ENCODE measurements around the gene DRD2.

DRD2 gene

GRCh38 chr11:113481672-113482071 lies 6.5 kb upstream of the DRD2 start:
- no peak for DNase-seq

- DNase-seq = no peak
These were observed 6.0 kb upstream of the DRD2 start for GRCh38 chr11:113481226-113481625.

- no peak for DNase-seq
These were observed 2.1 kb upstream of the DRD2 start for GRCh38 chr11:113477321-113477720.

- no peak for DNase-seq
These were observed 1.4 kb upstream of the DRD2 start for GRCh38 chr11:113476553-113476952.

GRCh38 chr11:113474362-113475159 lies 637 bp downstream of the DRD2 start:
- peak; percentile 79 for DNase-seq

- no peak for DNase-seq
These were observed 1.2 kb downstream of the DRD2 start for GRCh38 chr11:113473983-113474361.

GRCh38 chr11:113472471-113472870 lies 2.7 kb downstream of the DRD2 start:
- no peak for DNase-seq

GRCh38 chr11:113470233-113470632 lies 5.0 kb downstream of the DRD2 start:
- DNase-seq = no peak

GRCh38 chr11:113468726-113469345 lies 6.4 kb downstream of the DRD2 start:
- DNase-seq = no peak

GRCh38 chr11:113467545-113467944 lies 7.7 kb downstream of the DRD2 start:
- no peak for DNase-seq

- DNase-seq = no peak
These were observed 9.4 kb downstream of the DRD2 start for GRCh38 chr11:113465786-113466185.

GRCh38 chr11:113464416-113464815 lies 10.8 kb downstream of the DRD2 start:
- no peak for DNase-seq

GRCh38 chr11:113462830-113463229 lies 12.4 kb downstream of the DRD2 start:
- no peak for DNase-seq

- DNase-seq = no peak
These were observed 13.6 kb downstream of the DRD2 start for GRCh38 chr11:113461639-113462038.

- no peak for DNase-seq
These were observed 14.7 kb downstream of the DRD2 start for GRCh38 chr11:113460469-113460868.

- no peak for DNase-seq
These were observed 17.0 kb downstream of the DRD2 start for GRCh38 chr11:113458189-113458588.

- DNase-seq = no peak
These were observed 17.4 kb downstream of the DRD2 start for GRCh38 chr11:113457784-113458183.

GRCh38 chr11:113454455-113454854 lies 20.7 kb downstream of the DRD2 start:
- DNase-seq = no peak

GRCh38 chr11:113449743-113450142 lies 25.5 kb downstream of the DRD2 start:
- DNase-seq = no peak

- DNase-seq = no peak
These were observed 26.9 kb downstream of the DRD2 start for GRCh38 chr11:113448316-113448677.

GRCh38 chr11:113447621-113448315 lies 27.4 kb downstream of the DRD2 start:
- DNase-seq = peak; percentile 31

GRCh38 chr11:113446938-113447337 lies 28.3 kb downstream of the DRD2 start:
- DNase-seq = no peak

- DNase-seq = no peak
These were observed 29.1 kb downstream of the DRD2 start for GRCh38 chr11:113446112-113446511.

- no peak for DNase-seq
These were observed 30.6 kb downstream of the DRD2 start for GRCh38 chr11:113444502-113445123.

All from fibroblast of skin of right quadriceps (primary cell).